ENCODE data around the gene TSPAN19.

- TF ChIP-seq SUZ12 (IDR thresholded peaks at IDR 0.05; ENCODE audit: extremely low read depth, insufficient read depth, insufficient read length) (no peak), YY1 (IDR thresholded peaks at IDR 0.05; ENCODE audit: insufficient read depth, insufficient read length) (no peak), ZNF274 (IDR thresholded peaks at IDR 0.05; ENCODE audit: low read depth, low read length) (no peak)
These were observed 36.7 kb upstream of the TSPAN19 start for GRCh38 chr12:85072826-85073225.

Data from NT2/D1 (cell line).